GM08714 (cell line): ENCODE measurements around the gene GRXCR2.

Source experiments
- H3K4me3 ChIP-seq: fragments of 200-500 bp; sonication (Bioruptor generic); 2 replicates; pipeline ENCODE4 v1.5.1; 2014; ENCODE audit warnings: mild to moderate bottlenecking, low read length, inconsistent platforms
- ZNF274 ChIP-seq: IDR thresholded peaks from 2 replicates; pipeline ENCODE4 v1.6.1; 2012; ENCODE audit warnings: mild to moderate bottlenecking, low read depth, low read length

Gene GRXCR2, protein sequence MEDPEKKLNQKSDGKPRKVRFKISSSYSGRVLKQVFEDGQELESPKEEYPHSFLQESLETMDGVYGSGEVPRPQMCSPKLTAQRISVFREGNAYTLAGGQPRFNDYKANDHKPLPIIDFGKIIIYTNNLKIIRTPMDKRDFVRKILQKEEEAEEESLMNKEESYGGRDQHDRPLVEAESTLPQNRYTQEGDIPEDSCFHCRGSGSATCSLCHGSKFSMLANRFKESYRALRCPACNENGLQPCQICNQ

DNA sequence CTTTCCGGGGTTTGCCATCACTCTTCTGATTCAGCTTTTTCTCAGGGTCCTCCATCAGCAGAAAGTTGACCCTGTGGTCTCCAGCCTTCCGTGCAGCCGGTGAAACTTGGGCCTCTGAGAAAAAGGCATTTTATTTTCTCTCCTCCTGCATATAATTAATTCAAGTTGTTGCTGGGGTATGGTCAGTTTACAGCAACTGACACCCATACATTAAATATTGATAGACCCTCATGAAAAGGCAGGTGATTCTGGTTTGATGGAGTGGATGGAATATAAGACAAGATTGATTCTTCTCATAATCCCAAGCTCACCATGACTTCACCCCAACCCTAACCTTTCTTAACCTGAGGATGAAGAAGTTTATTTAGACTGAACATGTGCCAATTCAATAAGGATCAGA lies at the start of gene GRXCR2:
GRXCR2 (minus strand) TSS at position 101 of the 400 bp plus-strand sequence; CDS start at position 55, 46 bp downstream.
- no peak within 1 kb of the TSS for H3K4me3 ChIP-seq
- no peak for TF ChIP-seq ZNF274

DNA sequence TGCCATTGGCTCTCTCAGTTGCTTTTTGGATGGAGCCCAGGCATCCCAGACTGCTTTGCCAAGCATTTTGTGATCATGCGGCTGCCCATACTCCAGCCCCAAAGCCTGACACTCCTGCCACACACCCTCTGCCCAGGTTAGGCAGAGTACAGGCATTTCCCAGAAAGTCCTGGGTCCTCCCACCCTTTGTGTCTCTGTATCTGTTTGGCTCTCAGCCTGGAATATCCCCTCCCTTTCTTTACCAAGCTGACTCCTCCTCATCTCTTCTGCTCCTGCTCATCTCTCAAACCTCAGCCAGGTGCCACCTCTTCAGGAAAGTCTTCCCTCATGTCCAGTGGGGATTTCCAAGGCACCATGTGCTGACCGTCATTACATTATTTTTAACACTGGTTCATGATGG lies 49.2 kb upstream of the GRXCR2 start:
- H3K4me3 ChIP-seq = no peak overlapping the region
- TF ChIP-seq ZNF274 = no peak

DNA sequence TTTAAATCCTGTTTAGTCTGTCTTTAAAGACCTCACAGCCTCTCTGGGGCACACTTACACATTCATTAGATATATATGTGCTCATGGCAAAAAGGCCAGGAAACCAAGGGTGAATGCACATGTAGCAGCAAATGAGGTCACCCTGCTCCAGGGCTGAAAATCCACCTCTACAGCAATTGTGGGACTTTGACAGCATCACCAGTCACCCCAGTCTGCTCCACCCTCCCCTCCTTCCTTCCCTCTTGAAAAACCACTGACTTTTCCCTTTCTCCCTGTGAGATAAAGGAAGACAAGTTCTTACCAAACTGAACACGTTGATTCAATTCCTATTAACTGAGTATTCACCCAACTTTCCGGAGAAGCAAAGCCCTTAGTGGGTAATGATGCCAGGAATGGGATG lies 48.4 kb upstream of the GRXCR2 start:
- TF ChIP-seq ZNF274 = no peak
- H3K4me3 ChIP-seq = no peak overlapping the region

DNA sequence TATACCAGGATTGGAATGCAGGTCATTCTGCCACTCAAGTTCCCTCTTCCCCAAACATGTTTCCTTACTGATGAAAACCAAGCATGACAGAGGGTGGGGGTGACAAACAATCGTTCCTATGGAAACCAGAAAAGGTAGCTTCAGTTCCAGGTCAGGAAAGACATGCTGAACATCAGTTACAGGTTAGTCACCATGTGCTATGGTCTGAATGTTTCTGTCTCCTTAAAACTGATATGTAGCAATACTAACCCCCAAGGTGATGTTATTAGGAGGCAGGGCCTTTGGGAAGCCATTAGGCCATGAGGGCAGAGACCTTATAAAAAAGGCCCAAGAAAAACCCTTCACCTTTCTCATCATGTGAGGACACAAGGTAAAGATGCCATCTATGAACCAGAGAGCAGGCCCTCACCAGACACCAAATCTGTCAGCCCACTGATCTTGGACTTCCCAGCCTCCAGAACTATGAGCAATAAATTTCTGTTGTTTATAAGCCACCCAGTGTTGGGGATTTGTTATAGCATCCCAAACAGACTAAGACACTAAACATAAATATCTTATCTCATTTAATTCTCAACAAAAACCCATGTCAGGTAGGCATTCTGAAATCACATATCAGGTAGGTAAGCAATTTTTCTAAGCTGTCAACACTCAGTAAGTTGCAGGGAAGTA lies 47.9 kb upstream of the GRXCR2 start:
- no peak for TF ChIP-seq ZNF274
- H3K4me3 ChIP-seq = no peak overlapping the region

DNA sequence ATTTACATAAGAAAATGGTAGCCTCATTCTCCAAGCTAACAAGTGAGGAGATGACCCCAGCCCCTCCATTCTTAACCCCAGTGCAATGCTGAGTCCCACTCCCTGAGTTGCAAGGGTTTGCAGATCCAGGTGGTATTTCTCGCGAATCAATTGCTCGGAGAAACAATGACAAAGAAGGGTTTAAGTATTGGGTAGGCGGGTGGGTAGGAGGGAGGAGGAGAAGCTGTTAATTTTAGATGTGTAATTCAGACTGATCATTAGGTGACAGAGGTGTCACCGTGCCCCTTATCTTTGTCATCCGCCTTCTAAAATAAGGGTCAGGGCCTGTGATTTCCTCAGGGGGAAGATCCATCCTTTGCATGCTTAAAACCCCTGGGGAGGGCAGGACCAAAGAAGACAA lies 46.6 kb upstream of the GRXCR2 start:
- TF ChIP-seq ZNF274 = no peak
- no peak overlapping the region for H3K4me3 ChIP-seq

DNA sequence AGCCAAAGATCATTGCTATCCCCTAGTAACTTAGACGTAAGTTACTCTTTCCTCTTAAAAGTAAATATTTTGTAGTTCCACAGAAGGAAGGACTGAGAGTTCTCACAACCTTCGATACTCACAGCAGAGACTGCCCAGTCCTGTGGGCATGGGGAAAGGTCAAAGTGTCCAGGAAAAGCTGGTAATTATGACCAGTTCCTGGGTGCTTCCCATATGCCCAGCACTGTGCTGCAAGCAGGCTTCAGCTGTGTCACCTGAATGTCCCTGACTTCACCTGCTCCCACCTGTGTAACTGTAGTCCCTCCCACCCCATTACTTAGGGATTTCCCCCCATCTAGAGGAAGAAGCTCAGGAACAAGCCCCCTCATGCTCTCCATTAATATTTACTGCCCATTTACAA lies 45.6 kb upstream of the GRXCR2 start:
- H3K4me3 ChIP-seq = no peak overlapping the region
- TF ChIP-seq ZNF274 = no peak

DNA sequence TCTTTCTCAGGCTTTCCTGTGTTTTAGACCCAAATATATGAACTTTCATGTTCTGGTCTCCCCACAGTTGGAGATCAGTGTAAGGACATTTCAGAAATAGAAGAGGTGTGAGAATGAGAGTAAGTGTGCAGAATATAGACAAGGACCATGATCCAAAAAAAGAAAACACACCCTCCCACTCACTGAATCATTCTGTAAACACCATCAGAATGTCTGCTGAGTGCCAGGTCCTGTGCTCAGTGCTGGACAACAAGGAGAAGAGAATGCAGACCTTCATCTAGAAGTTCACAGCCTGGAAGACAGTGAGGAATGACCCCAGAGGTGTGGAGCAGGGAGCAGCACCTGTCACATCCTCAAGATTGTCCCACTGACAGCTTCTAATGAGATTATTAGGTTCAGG lies 44.5 kb upstream of the GRXCR2 start:
- H3K4me3 ChIP-seq = no peak overlapping the region
- TF ChIP-seq ZNF274 = no peak

DNA sequence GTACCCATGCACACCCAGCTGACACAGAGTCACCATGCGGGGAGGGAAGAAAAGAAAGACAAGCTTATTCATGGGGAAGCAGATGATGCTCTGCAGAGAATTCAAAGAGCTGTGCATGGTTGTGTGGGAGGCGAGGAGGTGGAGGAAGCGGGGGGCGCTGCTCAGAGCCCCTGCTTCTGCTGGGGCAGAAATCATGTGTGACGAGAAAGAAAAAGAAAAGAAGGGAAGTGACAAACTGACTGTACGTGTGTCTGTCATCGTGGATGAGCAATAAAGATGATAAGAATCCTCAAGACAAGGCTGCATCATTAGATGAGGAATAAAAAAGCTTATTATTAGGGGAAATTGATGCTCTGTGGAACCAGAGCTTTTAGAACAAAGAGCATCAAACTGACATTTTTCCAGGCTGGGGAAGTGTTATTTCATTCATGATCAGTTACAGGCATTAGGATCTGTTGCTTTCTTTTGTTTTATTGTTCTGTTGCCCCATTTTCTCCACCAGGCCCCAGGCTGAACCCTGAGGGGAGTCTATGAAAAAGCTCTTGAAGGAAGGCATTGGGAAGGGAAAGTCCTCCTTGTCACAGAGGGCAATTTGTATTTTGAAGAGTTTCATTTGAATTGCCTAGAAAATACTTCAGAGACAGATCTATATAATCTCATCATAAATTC lies 43.3 kb upstream of the GRXCR2 start:
- no peak for TF ChIP-seq ZNF274

DNA sequence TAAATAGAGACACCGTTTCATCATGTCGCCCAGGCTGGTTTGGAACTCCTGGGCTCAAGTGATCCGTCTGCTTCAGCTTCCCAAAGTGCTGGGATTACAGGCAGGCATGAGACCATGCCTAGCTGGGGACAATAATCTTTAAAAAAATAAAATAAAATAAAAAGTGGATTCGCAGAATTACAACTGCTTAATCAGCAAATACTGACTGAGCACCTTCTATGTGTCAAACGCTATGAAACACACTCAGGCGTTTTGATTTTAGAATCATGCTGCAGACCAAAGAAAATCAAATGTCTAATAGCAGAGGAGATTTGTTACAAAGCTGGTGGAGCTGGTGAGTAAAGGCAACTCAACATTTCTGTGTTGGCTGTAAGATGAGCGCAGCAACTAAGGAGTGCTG lies 40.9 kb upstream of the GRXCR2 start:
- no peak for TF ChIP-seq ZNF274
- no peak overlapping the region for H3K4me3 ChIP-seq

More for the DNA sequence above, 43.3 kb upstream of the GRXCR2 start:
- no peak overlapping the region for H3K4me3 ChIP-seq

DNA sequence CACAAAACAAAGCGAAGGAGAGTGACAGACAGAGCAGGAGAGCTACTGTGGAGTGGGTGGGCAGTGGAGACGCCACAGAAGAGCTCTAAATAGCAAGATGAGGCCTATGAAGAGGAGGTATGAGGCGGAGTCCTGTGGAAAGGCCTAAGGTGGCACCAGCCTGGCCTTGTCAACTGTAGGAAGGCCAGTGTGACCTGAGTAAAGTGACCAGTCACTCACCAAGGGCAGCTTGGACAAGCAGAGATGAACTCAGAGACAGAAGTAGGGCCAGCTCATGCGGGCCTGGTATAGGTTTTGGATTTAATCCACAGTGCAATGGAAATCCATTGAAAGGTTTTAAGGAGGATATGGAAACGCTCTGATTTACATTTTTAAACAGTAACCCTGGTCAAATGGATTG lies 39.8 kb upstream of the GRXCR2 start:
- H3K4me3 ChIP-seq = no peak overlapping the region
- no peak for TF ChIP-seq ZNF274

DNA sequence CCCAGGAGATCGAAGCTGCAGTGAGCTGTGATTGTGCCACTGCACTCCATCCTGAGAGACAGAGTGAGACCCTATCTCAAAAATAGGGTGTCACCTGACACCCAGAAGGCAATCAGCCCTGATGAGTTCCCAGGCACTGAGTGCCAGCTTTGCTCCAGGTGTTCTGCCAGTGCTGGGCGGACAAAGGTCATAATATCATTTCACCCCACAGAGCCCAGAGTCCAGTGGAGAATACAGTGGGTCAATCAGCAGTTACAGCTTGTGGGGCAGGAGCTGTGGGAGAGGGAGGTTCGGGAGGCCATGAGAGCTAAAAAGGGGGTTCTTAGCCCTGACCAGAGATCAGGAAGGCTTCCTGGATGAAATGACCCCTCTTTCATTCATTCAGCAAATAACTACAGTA lies 39.2 kb upstream of the GRXCR2 start:
- TF ChIP-seq ZNF274 = no peak
- no peak overlapping the region for H3K4me3 ChIP-seq

DNA sequence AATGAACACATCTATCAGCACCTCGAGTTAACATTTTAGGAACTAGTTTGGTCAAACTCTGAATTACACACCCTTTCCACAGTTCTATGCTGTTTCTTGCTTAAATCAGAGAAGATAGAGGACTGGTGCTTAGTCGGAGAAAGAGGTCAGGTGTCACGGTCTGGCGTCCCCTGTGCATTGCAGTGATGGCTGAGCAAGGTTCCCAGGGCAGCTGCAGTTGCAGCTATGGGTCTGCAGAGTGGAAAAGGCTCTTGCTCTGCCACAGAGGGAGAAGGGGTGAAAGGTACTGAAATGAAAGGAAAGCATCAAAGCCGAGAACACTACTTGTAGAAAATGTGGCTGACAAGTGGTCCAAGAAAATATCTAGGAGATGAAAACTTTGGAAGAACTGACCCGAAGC lies 38.4 kb upstream of the GRXCR2 start:
- no peak overlapping the region for H3K4me3 ChIP-seq
- TF ChIP-seq ZNF274 = no peak

DNA sequence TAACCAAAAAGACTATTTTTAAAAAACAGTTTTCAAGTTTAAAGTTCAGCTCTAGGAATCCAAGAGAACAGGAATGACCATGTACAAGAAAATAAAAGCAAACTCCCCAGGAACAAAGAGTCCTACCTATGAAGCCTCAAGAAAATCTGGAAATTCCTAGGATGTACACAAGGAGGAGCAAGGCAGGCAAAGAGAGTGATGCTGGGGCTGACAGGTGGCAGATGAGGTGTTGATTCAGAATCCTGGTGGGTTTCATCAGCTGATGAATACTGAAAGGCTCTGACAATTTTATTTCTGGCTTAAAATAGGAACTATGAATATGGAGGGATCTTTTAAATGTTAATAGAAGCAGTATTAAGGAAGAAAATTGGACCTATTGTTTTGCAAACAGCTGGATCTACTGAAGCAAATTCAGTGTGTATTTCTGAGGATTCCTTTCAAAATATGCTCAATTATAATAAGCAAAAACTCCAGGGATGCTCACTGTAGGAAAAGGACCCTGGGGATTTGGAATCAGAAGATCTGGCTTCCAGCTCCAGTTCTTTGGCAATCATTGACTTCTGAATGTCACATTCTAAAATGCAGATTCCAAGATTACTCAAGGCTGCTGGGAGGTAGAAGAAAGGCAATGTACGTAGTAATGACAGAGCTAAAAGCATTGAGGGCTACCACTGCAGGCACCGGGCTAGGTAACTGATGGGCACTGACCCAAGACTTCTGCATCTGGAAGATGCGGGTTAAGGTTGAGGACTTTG lies 35.6 kb upstream of the GRXCR2 start:
- TF ChIP-seq ZNF274 = no peak

DNA sequence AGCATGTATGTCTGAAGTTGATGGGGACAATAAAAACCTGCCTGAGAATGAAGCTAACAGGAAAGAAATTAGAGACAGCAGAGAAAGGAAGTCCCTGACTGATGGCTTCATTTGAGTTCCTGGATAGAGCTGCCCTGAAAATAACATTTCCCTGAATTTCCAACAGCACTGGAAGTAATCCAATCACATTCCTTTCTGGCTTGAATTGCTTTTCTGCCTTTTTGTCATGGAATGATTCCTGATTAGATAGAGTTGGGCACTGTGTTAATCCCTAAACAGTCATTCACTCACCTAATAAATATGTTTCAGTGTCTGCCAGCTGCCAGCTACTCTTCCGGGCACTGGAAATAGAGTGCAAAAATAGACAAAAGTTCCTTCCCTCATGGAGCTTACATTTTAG lies 33.6 kb upstream of the GRXCR2 start:
- H3K4me3 ChIP-seq = no peak overlapping the region

More for the DNA sequence above, 35.6 kb upstream of the GRXCR2 start:
- no peak overlapping the region for H3K4me3 ChIP-seq

More for the DNA sequence above, 33.6 kb upstream of the GRXCR2 start:
- TF ChIP-seq ZNF274 = no peak
